COLO668 (cell line): Measurements from ENCODE around the gene YAE1.
A peak's percentile ranks its signal among the peaks of the same experiment; 100 is the strongest.

Source experiments
- DNase-seq: peaks from one replicate; lab custom pipeline; 2025; ENCODE audit not compliant: unreplicated experiment; lab: John Stamatoyannopoulos, UW

The YAE1 gene

DNA sequence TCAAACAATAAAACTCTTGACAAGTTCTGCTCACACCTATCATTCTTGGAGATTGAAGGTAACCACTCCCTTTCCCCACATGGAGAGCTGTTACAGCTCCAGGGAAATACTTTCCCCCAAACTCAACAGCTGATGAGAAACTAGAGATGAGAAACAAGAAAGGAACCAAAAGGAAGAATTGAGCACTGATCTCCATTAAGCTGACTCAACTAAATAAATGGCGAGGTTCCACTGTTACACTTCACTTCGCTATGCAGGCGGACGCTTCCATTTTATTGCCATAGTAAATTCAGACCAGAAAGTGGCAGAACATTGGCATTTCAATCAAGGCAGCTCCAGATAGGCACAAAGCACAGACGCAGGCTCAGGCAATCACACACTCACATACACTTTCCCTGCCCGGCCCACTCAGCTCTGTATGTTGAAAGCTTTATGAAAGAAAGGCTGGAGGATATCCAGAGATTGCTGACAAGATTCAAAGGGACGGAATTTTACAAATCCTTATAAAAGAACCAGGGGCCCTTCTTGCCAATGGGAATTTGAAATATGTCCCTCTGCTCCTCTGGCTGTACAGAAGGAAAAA is 11.5 kb upstream of the YAE1 start:
- no peak for DNase-seq

DNA sequence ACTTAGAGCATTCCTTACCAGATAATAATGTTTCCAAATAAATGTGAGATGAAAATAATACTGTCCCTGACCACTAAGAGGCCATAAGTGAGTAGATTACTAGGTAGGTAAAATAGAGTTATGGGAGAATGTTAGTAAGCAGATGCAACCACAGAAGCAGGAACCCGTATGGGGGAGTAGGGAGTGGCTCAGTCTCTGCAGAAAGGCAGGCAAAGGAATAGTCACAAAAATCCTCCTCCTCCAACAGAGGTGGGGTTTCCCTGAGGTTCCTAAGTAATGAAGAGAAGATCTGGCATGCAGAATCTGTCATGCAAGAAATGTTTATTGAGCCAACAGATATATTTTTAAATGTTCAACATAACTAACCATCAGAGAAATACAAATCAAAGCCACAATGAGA is 9.0 kb upstream of the YAE1 start:
- DNase-seq, result no peak

GRCh38 chr7:39557911-39558310 is 8.3 kb upstream of the YAE1 start:
- DNase-seq, result no peak

GRCh38 chr7:39560408-39560807 is 5.8 kb upstream of the YAE1 start:
- no peak for DNase-seq

DNA sequence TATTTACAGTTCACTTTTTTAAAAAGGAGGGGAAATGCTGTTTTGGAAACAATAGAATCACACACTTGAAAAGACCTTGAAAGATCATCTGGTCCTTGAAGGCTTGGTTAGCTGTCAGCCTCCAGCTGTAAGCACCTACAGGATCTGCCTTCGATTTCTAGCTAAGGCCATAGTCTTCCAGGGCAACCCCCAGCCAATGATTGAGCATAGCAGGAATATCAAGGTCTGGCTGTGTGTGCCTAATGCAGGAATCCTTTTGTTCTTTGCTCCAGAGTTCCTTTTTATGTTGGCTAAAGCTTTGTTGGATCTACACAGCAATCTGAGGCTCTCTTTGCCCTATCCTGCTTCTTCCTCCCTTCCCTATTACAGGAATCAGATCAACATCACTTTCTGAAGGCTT is 5.2 kb upstream of the YAE1 start:
- no peak for DNase-seq

DNA sequence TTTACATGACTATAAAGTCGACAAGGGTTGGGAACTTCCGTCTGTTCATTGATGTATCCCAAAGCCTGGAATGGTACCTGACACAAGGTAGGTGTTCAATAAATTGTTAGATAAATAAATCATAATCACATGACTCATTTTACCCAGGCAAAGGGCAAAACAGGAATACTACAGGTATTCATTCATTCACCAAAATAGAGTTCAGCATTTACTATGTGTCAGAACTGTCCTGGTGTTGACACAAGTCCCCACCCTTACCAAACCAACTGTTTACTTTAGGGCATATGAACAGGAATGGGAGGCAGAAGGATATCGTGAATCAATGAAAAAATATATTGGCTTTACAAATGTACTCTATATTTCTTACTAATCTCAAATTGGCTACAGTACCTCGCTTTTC is 666 bp upstream of the YAE1 start:
- DNase-seq, result no peak

GRCh38 chr7:39567294-39567693 is 1.1 kb downstream of the YAE1 start:
- DNase-seq, result no peak

DNA sequence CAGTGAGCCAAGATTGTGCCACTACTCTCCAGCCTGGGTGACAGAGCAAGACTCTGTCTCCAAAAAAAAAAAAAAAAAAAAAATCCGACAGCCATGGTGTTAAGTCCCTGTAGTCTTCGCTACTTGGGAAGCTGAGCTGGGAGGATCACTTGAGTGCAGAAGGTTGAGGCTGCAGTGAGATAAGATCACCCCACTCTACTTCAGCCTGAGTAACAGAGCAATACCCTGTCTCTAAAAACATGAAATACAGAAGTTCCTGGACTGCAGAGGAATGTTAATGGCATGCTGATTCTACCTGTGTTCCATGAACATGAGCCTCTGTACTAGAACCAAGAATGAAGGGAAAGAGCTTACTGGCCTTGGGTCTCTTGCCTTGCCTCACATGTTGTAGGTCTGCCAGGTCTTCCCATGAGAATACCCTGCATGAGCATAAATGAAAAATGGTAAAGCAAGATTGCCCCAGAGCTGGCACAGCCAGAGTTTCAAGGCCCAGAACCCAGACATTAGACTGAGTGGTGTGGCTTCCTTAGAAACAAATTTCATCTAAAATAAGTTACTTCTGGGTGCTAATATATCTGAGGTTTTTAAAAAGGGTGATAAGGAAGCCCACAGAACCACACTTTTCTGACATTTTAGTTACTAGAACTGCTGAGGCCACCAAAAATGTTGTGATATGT is 8.6 kb downstream of the YAE1 start:
- DNase-seq, result no peak

DNA sequence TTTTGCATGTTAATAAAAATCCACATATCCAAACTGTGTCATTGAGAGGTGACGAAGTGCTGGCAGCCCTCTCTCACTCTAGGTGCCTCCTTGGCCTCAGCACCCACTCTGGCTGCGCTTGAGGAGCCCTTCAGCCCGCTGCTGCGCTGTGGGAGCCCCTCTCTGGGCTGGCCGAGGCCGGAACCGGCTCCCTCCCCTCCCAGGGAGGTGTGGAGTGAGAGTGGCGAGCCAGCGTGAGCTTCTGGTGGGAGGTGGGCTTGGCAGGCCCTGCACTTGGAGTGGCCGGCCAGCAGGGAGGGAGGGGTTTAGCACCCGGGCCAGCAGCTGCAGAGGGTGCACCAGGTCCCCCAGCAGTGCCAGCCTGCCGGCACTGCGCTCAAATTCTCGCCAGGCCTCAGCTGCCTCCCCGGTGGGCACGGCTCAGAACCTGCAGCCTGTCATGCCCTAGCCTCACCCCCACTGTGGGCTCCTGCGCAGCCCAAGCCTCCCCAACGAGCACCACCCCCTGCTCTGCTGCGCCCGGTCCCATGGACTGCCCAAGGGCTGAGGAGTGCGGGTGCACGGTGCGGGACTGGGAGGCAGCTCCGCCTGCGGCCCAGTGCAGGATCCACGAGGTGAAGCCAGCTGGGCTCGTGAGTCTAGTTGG is 11.1 kb downstream of the YAE1 start:
- DNase-seq, result no peak

DNA sequence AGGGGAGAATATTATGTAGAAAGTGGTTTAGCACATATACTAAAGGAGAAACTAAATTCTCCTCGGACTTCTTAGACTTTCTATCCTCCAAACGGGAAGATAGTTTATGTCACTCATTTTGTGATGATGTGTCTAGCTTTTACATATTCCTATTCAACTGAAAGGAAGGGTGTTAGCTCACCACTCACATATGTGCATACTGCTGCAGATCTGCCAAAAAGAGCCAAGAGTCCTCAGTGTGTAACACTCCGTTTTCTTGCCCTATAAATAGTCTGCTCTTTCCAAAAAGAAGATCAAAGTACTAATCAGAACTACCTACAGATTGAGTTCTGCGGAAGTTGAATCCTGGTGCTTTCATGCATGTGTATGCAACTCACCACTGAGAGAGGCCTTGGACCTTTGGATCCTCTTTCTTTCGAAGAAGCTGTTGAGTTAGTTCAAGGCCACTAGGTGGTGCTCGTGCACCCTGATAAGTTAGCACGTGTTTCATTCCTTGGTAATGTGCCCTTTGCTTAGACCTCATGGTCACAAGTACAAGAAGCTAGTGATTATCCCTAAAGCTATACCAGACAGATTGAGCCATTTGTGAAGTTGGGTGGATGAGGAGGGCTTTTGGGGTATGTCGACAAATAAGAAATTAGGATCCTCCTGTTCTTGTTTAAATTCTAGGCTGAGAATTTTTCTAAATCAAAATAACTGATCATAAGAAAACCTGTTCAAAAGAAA is 14.1 kb downstream of the YAE1 start:
- DNase-seq, result peak; percentile 91

GRCh38 chr7:39582536-39582935 is 16.3 kb downstream of the YAE1 start:
- DNase-seq, result no peak

DNA sequence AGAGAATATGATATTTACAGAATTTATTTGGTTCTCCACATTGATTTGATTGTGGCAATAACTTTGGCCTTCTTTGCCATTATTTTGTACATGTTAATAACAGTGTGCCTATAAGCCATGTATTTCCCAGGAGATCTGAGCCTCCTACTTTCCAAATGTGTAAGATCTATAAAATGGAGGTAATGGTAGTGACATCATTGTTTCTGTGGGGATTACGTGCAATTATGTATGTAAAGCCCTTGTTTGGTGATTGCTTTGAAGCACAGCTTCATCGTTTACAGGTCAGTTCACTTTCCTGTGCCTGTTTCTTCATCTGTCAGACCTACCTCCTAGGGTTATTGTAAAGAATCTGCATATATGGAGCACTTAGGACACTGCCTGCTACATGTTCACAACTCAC is 17.3 kb downstream of the YAE1 start:
- no peak for DNase-seq

GRCh38 chr7:39587393-39587792 is 21.2 kb downstream of the YAE1 start:
- DNase-seq, result no peak

DNA sequence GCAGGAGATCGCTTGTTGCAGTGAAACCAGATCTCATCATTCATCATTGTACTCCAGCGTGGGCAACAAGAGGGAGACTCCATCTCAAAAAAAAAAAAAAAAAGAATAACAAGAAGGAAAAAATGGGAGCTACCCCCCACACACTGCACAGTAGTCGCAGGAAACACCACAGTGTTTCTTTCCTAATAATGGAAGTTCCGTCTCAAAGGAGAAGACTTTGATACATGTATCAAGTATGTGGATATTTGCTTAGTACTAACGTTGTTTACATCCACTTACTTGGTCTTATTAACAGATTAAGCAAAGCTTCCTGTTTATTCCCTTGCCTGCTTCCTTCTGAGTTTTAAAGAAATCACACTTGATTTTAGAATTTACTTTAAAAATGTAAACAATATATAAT is 22.2 kb downstream of the YAE1 start:
- DNase-seq, result no peak

DNA sequence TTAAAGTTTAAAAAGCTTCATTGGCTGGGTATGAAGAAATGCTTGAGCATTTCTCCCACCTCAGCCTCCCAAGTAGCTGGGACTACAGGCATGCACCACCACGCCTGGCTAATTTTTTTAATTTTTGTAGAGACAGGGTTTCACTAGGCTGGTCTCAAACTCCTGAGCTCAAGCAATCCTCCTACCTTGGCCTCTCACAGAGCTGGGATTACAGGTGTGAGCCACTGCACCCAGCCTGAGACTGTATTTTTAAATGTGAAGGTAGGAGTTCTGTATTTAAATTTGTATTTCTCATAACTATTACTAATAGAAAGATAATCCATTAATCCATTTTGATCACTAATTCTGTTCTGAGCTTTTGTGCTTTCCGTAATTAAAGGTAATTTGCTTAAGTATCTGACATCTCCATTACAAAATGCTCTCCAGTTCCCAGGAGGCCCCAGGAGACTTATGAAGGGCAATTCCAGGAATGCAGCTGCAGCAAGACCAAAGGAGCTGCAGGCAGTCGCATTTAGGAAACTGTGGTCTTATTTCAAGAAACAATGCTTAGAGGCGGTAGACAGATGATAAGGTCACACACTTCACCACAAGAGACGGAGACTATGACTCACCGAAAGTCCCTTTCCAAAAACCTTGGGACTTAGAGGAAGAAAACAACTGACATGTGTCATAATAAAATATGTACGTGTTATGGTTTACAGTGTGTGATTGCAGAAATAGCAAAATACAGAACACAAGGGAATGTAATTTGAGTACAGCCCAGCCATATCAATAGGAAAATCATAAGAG is 23.3 kb downstream of the YAE1 start:
- DNase-seq, result no peak

DNA sequence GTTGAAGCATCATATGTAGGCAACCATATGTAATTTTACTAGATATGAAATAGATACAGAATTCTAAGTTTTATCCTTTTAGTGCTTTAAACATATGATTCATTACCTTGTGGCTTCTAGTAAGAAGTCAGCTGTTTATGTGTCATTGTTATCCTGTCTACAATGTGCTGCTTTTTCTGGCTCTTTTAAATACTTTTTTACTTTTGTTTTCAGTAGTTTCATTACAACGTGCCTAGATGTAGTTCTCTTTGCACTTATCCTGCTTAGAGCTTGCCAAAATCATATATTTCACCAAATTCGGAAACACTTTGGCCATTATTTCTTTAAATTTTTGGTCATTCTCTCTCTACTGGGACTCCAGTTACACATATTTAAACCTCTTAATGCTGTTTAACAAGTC is 26.4 kb downstream of the YAE1 start:
- DNase-seq, result no peak

- no peak for DNase-seq
Measured at GRCh38 chr7:39594988-39595620, 28.9 kb downstream of the YAE1 start.

GRCh38 chr7:39602351-39602750 is 36.1 kb downstream of the YAE1 start:
- no peak for DNase-seq

DNA sequence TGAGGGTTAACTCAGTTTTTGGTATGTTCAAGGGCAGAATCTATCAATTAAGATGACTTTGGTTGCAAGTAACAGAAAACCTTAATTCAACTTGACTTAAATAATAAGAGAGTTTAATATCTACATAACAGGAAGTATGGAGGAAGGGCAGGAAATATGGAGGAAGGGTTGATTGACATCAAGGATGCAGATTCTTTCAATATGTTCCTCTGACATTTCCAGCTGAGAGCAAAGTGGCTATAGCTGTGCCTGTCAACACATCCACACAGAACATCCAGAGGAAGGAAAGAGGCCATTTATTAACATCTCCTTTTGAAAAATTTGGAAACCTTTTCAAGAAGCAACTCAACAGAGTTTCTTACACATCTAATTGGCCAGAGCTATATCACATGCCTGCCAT is 37.7 kb downstream of the YAE1 start:
- no peak for DNase-seq

DNA sequence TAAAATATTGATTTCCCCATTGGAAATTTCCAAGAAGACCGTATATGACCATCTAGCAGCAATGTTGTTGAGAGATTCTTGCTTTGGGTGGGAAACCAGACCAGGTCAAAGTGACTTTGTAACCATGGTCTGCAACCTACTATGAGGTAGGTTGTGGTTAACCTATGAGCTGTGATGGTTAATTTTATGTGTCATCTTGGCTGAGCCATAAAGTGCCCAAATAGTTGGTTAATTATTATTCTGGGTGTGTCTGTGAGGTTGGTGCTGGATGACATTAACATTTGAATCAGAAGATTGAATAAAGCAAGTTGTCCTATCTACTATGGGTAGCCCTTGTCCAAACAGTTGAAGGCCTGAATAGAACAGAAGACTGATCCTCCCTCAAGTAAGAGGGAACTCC is 38.9 kb downstream of the YAE1 start:
- DNase-seq, result no peak

GRCh38 chr7:39606352-39606751 is 40.1 kb downstream of the YAE1 start:
- DNase-seq, result no peak
